T47D (cell line): ENCODE results near the gene UPK3A.
A peak's percentile ranks its signal among the peaks of the same experiment; 100 is the strongest.
"Not testable (repeated sequence)": the region's sequence is repeated elsewhere in the genome, so short reads cannot be mapped to it uniquely, and the experiment has no call there.

ENCODE experiments used
- DNase-seq, 2 experiments: peaks; one replicate each; pipeline versions ENCODE4 v3.0.0 to v3.0.0-alpha.2; 2011 to 2012; ENCODE audit warnings: low read depth in 1 of 2, low spot score in 1 of 2
- JUND ChIP-seq: IDR thresholded peaks from 2 replicates; pipeline ENCODE4 v1.6.1; 2012; ENCODE audit warnings: low read depth
- in situ Hi-C: cut with HindIII; loops from 2 replicates; pipeline ENCODE4 v1.10.0; 2016; ENCODE audit warnings: low sequenced_read_pairs, low pct_unique_long_range_greater_than_20kb

Gene UPK3A

GRCh38 chr22:45244916-45245315 is 39.8 kb upstream of the UPK3A start:
- TF ChIP-seq JUND: no peak
- DNase-seq: no peak
- in situ Hi-C loops: no loop called here

- TF ChIP-seq JUND: no peak
- no peak for DNase-seq
- in situ Hi-C loops: no loop called here
These were observed 38.4 kb upstream of the UPK3A start for GRCh38 chr22:45246060-45246985.

DNA sequence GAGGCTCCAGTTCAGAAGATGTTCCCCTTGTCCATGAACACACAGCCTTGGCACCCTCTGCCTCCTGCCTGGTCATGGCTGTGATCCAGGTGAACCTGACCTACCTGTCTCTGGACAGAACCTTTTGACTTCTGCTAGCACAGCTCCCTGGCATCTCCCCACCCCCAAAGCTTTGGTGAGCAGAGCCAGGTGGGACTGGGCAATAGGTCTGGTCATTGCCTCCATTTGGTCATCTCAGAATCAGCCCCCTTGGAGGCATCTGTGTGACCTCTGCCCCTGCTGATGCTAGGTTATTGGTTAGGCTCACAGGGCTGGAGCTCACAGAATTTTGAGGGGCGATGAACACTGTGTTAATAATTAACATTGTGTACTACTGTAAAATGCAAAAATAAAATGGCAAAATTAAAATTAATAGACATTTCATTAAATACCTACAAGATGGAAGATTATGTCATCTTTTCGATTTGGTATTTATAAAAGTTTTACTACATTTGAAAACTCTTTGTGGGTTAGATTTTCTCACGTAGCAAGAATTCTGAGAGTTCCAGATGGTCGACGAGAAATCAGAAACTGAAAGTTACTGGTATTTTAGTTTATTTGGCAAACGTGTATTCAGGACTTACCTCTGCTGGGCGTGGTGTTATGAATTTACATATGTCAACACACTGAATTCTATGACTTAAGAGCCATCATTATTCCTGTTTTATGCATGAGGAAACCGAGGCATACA is 35.8 kb upstream of the UPK3A start:
- in situ Hi-C loops: no loop called here
- DNase-seq: no peak
- no peak for TF ChIP-seq JUND

DNA sequence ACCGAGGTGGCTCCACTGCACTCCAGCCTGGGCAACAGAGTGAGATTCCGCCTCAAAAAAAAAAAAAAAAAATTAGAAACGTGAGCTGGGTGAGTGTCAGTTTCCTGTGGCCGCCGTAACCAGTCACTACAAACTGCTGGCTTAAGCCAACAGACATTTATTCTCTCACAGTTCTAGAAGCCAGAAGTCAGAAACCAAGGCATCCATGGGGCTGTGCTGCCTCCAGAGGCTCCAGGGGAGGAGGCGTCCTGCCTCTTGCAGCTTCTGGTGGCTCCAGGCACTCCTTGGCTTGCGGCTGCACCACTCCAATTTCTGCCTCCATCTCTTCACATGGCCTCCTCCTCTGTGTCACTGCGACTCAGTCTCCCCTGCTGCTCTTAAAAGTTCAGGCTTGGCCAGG is 32.9 kb upstream of the UPK3A start:
- no peak for DNase-seq
- no peak for TF ChIP-seq JUND
- in situ Hi-C loops: no loop called here

- DNase-seq: no peak
- in situ Hi-C loops: no loop called here
- no peak for TF ChIP-seq JUND
These were observed 31.6 kb upstream of the UPK3A start for GRCh38 chr22:45253039-45253641.

DNA sequence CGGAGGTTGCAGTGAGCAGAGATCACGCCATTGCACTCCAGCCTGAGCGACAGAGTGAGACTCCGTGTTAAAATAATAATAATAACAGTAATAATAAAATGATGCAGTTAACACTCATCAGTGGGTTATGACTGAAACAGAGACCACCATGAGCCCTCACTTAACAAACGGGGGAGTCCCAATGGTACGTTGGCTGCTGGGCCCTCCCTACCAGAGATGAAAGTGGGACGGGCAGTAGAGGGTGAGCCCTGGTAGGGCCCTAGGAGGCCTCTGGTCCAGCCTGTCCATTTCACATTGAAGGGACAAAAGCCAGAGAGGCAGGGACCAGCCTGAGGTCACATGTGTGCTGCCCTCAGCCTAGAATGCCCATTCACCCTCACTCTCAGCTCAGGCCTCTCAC is 30.4 kb upstream of the UPK3A start:
- no peak for DNase-seq
- no peak for TF ChIP-seq JUND
- in situ Hi-C loops: no loop called here

DNA sequence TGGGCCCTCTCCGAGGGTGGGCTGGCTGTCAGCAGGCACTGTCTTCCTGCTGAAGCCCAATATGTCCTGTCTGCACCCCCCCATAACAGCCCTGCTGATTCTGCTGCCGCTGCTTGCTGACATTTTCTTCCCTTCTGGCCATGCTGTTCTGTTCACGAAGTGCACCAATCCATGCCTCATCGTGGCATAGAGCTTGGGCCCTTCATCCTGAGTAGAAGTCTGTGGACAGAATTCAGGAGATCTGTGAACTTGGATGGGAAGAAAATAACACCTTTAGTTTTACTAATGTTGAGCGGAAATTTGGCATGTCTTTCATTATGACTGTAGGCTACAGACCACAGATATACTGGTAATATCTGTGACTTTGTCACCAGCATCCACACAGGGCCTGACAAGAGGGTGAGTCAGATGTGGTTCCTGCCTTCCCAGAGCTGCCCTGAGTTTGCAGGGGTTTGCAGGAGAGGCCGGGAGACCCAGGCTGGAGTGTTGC is 29.9 kb upstream of the UPK3A start:
- in situ Hi-C loops: no loop called here
- DNase-seq: no peak
- no peak for TF ChIP-seq JUND

DNA sequence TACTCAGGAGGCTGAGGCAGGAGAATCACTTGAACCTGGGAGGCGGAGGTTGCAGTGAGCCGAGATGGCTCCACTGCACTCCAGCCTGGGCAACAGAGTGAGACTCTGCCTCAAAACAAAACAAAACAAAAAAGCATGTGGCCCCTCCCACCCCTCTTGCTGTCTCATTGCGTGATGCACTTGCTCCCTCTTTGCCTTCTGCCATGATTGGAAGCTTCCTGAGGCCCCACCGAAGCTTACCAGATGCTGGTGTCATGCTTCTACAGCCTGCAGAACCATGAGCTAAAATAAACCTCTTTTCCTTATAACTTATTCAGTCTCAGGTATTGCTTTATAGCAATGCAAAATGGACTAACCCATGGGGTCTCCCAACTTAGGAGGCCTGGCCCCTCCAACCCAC is 26.8 kb upstream of the UPK3A start:
- DNase-seq, in situ Hi-C loops: not testable (repeated sequence)

DNA sequence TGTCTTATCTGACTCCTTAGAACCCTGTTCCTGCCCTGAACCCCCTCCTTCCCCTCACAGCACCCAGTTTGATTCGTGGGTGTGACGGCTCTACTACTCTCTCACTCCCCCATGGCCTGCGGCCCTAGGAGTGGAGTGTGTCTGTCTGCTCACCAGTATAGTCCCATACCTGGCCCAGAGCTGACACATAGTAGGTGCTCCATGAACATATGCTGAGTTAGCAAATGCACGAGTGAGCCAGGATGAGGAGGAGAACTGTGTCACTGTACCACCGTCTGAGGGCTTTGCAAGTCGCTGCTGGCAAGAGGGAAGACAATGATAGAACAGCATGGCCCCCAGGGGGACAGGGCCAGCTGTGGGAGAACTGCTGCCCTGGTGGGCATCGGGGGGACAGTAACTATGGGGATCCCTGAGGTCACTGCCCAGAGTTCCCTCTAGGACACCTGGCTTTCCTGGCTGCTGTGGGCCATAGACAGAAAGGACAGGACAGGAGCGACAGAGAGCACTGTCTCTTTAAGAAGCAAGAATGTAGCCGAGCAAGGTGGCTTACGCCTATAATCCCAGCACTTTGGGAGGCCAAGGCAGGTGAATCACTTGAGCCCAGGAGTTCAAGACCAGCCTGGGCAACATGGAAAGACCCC is 24.9 kb upstream of the UPK3A start:
- peak in 1 of 2 experiments; percentile 33 for DNase-seq
- in situ Hi-C loops: no loop called here
- TF ChIP-seq JUND: no peak

DNA sequence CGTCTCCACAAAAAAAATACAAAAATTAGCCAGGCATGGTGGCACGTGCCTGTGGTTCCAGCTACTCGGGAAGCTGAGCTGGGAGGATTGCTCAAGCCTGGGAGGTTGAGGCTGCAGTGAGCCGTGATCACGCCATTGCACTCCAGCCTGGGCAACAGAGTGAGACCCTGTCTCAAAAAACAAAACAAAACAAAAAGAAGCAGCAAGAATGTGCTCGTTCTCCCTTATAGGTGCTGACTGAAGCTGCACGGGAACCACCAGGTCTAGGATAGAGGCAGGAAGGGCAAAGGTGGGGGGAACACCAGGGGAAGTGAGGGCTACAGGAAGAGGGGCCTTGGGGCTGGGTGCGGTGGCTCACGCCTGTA is 24.4 kb upstream of the UPK3A start:
- DNase-seq, in situ Hi-C loops: not testable (repeated sequence)

- in situ Hi-C loops: no loop called here
- no peak for TF ChIP-seq JUND
- DNase-seq: no peak
These were observed 23.2 kb upstream of the UPK3A start for GRCh38 chr22:45261407-45262088.
